ENCODE measurements around the gene PRM1. TPM values are rescaled to one million over a fixed set of nuclear protein-coding genes. Genes with fewer than 3 reads are reported as not detected.

Gene PRM1
- total RNA-seq, 1 experiment from 2014 or later, result 0.48 TPM

DNA sequence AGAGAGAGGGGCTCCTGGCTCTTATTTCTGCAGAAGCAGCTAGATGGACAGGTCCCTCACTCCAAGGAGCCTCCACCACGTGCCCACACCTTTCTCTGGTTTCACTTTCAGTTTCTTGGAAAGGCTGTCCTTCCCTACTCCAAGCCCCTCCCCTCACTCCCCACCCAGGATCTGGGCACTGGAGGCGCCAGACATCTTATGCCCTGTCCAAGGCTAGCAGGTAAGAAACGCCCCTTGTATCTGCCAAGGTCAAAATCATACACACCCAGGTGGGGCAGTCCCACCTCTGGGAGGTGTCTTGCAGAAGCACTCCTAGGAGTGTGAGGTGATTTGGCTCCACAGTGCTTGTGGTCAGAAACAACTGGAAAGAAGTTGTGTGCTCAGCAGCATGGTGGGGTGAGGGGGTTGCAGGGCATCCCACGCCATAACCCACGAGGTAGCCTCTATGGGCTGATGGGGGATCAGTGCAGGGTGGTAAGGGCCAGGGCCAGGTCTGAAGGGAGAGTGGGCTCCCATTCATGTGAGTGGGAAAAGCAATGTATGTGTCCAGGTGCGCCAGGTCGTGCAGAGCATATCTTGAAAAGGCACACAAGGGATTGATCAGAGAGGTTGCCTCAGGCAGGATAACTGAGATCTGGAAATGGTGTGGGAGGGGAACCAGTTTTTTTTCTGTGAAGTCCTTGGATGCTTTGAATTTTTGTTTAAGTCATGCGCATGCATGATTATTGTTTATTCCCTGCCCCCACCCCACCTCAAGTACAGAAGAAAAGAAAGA is 31.8 kb upstream of the PRM1 start:
- peaks cover 71% of the 10 kb centered on the region for H3K4me1 Mint-ChIP-seq
- ChIA-PET CTCF (interaction anchor here (0.9 to 1.8 kb wide), 6 partner anchors 12 to 59 kb away, joined by 3 to 8 read pairs (median 4); partner anchors contain the start of gene SOCS1), POLR2A (interaction anchor here (0.6 to 2.9 kb wide), 3 partner anchors 15 to 915 kb away, joined by 3 to 27 read pairs (median 3); partner anchors contain the start of gene SOCS1)
- H3K36me3 Mint-ChIP-seq, result no peaks in the 10 kb centered on the region; the same call in 1 of the 2 replicates
- H3K4me3 Mint-ChIP-seq, result peak overlapping the region; percentile 50
- H3K9me3 Mint-ChIP-seq, result no peaks in the 10 kb centered on the region
- peak; percentile 3; the same call in 1 of the 2 replicates for ATAC-seq
- peak; percentile 53 for DNase-seq (ENCODE audit: low spot score)
- no peaks in the 10 kb centered on the region for H3K27me3 Mint-ChIP-seq (ENCODE audit: low read depth)
- peak overlapping the region; percentile 98 for H3K27ac Mint-ChIP-seq
- TF ChIP-seq, protein P1, sequence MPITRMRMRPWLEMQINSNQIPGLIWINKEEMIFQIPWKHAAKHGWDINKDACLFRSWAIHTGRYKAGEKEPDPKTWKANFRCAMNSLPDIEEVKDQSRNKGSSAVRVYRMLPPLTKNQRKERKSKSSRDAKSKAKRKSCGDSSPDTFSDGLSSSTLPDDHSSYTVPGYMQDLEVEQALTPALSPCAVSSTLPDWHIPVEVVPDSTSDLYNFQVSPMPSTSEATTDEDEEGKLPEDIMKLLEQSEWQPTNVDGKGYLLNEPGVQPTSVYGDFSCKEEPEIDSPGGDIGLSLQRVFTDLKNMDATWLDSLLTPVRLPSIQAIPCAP (CRISPR knock-in tag; IDR thresholded peaks at IDR 0.05), result peak; percentile 90
- TF ChIP-seq JUN (CRISPR knock-in tag; IDR thresholded peaks at IDR 0.05) (no peak), RELA (CRISPR knock-in tag; IDR thresholded peaks at IDR 0.05; ENCODE audit: borderline replicate concordance) (no peak), NFE2L1 (CRISPR knock-in tag; IDR thresholded peaks at IDR 0.05) (peak; percentile 55; the same call in 1 of the 2 replicates), CREM (CRISPR knock-in tag; IDR thresholded peaks at IDR 0.05) (no peak), TP53 (CRISPR knock-in tag; IDR thresholded peaks at IDR 0.05) (0 out of 2 replicates have a peak, but pooled peaks have one; percentile 51), ZNF232 (CRISPR knock-in tag; IDR thresholded peaks at IDR 0.05) (no peak), IRF2 (CRISPR knock-in tag; IDR thresholded peaks at IDR 0.05; ENCODE audit: borderline replicate concordance, low read depth) (peak; percentile 83; the same call in 1 of the 2 replicates), SMAD4 (CRISPR knock-in tag; IDR thresholded peaks at IDR 0.05) (no peak), NFYB (CRISPR knock-in tag; conservative IDR thresholded peaks at IDR 0.05; ENCODE audit: low read depth) (no peak), TEAD1 (CRISPR knock-in tag; IDR thresholded peaks at IDR 0.05) (peak; percentile 91), NR2C2 (CRISPR knock-in tag; IDR thresholded peaks at IDR 0.05) (no peak), FOXP1 (CRISPR knock-in tag; IDR thresholded peaks at IDR 0.05; ENCODE audit: borderline replicate concordance) (0 out of 2 replicates have a peak, but pooled peaks have one; percentile 60)
- TF ChIP-seq, protein P2, sequence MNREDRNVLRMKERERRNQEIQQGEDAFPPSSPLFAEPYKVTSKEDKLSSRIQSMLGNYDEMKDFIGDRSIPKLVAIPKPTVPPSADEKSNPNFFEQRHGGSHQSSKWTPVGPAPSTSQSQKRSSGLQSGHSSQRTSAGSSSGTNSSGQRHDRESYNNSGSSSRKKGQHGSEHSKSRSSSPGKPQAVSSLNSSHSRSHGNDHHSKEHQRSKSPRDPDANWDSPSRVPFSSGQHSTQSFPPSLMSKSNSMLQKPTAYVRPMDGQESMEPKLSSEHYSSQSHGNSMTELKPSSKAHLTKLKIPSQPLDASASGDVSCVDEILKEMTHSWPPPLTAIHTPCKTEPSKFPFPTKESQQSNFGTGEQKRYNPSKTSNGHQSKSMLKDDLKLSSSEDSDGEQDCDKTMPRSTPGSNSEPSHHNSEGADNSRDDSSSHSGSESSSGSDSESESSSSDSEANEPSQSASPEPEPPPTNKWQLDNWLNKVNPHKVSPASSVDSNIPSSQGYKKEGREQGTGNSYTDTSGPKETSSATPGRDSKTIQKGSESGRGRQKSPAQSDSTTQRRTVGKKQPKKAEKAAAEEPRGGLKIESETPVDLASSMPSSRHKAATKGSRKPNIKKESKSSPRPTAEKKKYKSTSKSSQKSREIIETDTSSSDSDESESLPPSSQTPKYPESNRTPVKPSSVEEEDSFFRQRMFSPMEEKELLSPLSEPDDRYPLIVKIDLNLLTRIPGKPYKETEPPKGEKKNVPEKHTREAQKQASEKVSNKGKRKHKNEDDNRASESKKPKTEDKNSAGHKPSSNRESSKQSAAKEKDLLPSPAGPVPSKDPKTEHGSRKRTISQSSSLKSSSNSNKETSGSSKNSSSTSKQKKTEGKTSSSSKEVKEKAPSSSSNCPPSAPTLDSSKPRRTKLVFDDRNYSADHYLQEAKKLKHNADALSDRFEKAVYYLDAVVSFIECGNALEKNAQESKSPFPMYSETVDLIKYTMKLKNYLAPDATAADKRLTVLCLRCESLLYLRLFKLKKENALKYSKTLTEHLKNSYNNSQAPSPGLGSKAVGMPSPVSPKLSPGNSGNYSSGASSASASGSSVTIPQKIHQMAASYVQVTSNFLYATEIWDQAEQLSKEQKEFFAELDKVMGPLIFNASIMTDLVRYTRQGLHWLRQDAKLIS (CRISPR knock-in tag; IDR thresholded peaks at IDR 0.05; ENCODE audit: borderline replicate concordance), result no peak
- TF ChIP-seq, protein P3, sequence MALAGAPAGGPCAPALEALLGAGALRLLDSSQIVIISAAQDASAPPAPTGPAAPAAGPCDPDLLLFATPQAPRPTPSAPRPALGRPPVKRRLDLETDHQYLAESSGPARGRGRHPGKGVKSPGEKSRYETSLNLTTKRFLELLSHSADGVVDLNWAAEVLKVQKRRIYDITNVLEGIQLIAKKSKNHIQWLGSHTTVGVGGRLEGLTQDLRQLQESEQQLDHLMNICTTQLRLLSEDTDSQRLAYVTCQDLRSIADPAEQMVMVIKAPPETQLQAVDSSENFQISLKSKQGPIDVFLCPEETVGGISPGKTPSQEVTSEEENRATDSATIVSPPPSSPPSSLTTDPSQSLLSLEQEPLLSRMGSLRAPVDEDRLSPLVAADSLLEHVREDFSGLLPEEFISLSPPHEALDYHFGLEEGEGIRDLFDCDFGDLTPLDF (CRISPR knock-in tag; IDR thresholded peaks at IDR 0.05), result 0 out of 2 replicates have a peak, but pooled peaks have one; percentile 16
- TF ChIP-seq, protein P4, sequence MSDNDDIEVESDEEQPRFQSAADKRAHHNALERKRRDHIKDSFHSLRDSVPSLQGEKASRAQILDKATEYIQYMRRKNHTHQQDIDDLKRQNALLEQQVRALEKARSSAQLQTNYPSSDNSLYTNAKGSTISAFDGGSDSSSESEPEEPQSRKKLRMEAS (CRISPR knock-in tag; IDR thresholded peaks at IDR 0.05), result peak; percentile 60; the same call in 1 of the 2 replicates
- TF ChIP-seq, protein P5, sequence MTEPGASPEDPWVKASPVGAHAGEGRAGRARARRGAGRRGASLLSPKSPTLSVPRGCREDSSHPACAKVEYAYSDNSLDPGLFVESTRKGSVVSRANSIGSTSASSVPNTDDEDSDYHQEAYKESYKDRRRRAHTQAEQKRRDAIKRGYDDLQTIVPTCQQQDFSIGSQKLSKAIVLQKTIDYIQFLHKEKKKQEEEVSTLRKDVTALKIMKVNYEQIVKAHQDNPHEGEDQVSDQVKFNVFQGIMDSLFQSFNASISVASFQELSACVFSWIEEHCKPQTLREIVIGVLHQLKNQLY (CRISPR knock-in tag; IDR thresholded peaks at IDR 0.05), result no peak
- TF ChIP-seq, protein P6, sequence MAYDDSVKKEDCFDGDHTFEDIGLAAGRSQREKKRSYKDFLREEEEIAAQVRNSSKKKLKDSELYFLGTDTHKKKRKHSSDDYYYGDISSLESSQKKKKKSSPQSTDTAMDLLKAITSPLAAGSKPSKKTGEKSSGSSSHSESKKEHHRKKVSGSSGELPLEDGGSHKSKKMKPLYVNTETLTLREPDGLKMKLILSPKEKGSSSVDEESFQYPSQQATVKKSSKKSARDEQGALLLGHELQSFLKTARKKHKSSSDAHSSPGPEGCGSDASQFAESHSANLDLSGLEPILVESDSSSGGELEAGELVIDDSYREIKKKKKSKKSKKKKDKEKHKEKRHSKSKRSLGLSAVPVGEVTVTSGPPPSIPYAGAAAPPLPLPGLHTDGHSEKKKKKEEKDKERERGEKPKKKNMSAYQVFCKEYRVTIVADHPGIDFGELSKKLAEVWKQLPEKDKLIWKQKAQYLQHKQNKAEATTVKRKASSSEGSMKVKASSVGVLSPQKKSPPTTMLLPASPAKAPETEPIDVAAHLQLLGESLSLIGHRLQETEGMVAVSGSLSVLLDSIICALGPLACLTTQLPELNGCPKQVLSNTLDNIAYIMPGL (CRISPR knock-in tag; IDR thresholded peaks at IDR 0.05), result no peak
- TF ChIP-seq, protein P7, sequence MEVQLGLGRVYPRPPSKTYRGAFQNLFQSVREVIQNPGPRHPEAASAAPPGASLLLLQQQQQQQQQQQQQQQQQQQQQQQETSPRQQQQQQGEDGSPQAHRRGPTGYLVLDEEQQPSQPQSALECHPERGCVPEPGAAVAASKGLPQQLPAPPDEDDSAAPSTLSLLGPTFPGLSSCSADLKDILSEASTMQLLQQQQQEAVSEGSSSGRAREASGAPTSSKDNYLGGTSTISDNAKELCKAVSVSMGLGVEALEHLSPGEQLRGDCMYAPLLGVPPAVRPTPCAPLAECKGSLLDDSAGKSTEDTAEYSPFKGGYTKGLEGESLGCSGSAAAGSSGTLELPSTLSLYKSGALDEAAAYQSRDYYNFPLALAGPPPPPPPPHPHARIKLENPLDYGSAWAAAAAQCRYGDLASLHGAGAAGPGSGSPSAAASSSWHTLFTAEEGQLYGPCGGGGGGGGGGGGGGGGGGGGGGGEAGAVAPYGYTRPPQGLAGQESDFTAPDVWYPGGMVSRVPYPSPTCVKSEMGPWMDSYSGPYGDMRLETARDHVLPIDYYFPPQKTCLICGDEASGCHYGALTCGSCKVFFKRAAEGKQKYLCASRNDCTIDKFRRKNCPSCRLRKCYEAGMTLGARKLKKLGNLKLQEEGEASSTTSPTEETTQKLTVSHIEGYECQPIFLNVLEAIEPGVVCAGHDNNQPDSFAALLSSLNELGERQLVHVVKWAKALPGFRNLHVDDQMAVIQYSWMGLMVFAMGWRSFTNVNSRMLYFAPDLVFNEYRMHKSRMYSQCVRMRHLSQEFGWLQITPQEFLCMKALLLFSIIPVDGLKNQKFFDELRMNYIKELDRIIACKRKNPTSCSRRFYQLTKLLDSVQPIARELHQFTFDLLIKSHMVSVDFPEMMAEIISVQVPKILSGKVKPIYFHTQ (CRISPR knock-in tag; IDR thresholded peaks at IDR 0.05), result no peak
- TF ChIP-seq, protein P8, sequence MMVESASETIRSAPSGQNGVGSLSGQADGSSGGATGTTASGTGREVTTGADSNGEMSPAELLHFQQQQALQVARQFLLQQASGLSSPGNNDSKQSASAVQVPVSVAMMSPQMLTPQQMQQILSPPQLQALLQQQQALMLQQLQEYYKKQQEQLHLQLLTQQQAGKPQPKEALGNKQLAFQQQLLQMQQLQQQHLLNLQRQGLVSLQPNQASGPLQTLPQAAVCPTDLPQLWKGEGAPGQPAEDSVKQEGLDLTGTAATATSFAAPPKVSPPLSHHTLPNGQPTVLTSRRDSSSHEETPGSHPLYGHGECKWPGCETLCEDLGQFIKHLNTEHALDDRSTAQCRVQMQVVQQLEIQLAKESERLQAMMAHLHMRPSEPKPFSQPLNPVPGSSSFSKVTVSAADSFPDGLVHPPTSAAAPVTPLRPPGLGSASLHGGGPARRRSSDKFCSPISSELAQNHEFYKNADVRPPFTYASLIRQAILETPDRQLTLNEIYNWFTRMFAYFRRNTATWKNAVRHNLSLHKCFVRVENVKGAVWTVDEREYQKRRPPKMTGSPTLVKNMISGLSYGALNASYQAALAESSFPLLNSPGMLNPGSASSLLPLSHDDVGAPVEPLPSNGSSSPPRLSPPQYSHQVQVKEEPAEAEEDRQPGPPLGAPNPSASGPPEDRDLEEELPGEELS (CRISPR knock-in tag; IDR thresholded peaks at IDR 0.05), result 0 out of 2 replicates have a peak, but pooled peaks have one; percentile 37

Data from WTC11 (cell line).